IMR-90 (cell line): ENCODE data around the gene ADARB2. TPM values are rescaled to one million over a fixed set of nuclear protein-coding genes. Genes with fewer than 3 reads are reported as not detected.

ENCODE experiments used
- ATAC-seq: fragments of 200-7000 bp; cut with Tn5 transposase; 2 replicates; pipeline ENCODE4 v1.9.1; 2020; ENCODE audit warnings: low read depth, mild to moderate bottlenecking, moderate library complexity
- BruUV-seq: library from RNA; stranded (reverse); fragments of 400-500 nt; replicated peaks from 2 replicates; lab custom pipeline; 2021; lab: Mats Ljungman, UMichigan
- CTCF ChIA-PET: fragments of 300-600 bp; formaldehyde crosslinking; extraction: SDS; loops from one replicate; lab custom pipeline; 2021; ENCODE audit warnings: antibody characterized with exemption; lab: Yijun Ruan, JAX
- POLR2A ChIA-PET: fragments of 300-600 bp; sonication (Branson Sonifier 250); formaldehyde crosslinking; loops from one replicate; lab custom pipeline; 2022; ENCODE audit warnings: antibody characterized with exemption; ENCODE audit not compliant: unreplicated experiment; lab: Charles Lee
- DNase-seq: peaks from one replicate; pipeline ENCODE4 v3.0.0; 2013
- H2AFZ ChIP-seq: replicated peaks from 2 replicates; pipeline ENCODE3; 2013; ENCODE audit warnings: low read length, mild to moderate bottlenecking; ENCODE audit not compliant: poor library complexity
- H2AK5ac ChIP-seq: 2 replicates; pipeline ENCODE4 v1.6.1; 2013; ENCODE audit warnings: low read depth, low read length, inconsistent platforms
- H2AK9ac ChIP-seq: replicated peaks from 2 replicates; pipeline ENCODE3; 2013; ENCODE audit warnings: mild to moderate bottlenecking, low read depth, low read length, moderate library complexity; ENCODE audit not compliant: poor library complexity
- H2BK120ac ChIP-seq: 2 replicates; pipeline ENCODE4 v1.6.1; 2013; ENCODE audit warnings: low read depth, low read length, inconsistent platforms
- H2BK15ac ChIP-seq: 3 replicates; pipeline ENCODE4 v1.6.1; 2013; ENCODE audit warnings: low read depth, low read length, inconsistent platforms
- H2BK20ac ChIP-seq: 2 replicates; pipeline ENCODE4 v1.6.1; 2013; ENCODE audit warnings: low read depth, mild to moderate bottlenecking, inconsistent platforms, low read length, moderate library complexity
- H2BK5ac ChIP-seq: 2 replicates; pipeline ENCODE4 v1.6.1; 2013; ENCODE audit warnings: mild to moderate bottlenecking, low read depth, low read length, inconsistent platforms; ENCODE audit not compliant: poor library complexity, severe bottlenecking
- H3K14ac ChIP-seq: replicated peaks from 2 replicates; pipeline ENCODE4 v1.6.1; 2013; ENCODE audit warnings: low read depth, low read length, inconsistent platforms
- H3K18ac ChIP-seq: 2 replicates; pipeline ENCODE4 v1.6.1; 2013; ENCODE audit warnings: low read depth, low read length, control low read depth
- H3K23ac ChIP-seq: 2 replicates; pipeline ENCODE4 v1.6.1; 2013; ENCODE audit warnings: low read depth, low read length, inconsistent platforms
- H3K27ac ChIP-seq: 2 replicates; pipeline ENCODE4 v1.5.1; 2013; ENCODE audit warnings: mild to moderate bottlenecking, control low read depth, low read length; ENCODE audit not compliant: insufficient read depth
- H3K27me3 ChIP-seq: 2 replicates; pipeline ENCODE4 v1.6.1; 2013; ENCODE audit warnings: low read length; ENCODE audit not compliant: control insufficient read depth, insufficient read depth
- H3K36me3 ChIP-seq: 2 replicates; pipeline ENCODE4 v1.6.1; 2013; ENCODE audit warnings: low read length, mixed read lengths; ENCODE audit not compliant: control insufficient read depth, insufficient read depth
- H3K4ac ChIP-seq: 2 replicates; pipeline ENCODE4 v1.6.1; 2013; ENCODE audit warnings: low read depth, low read length, inconsistent platforms
- H3K4me1 ChIP-seq: 2 replicates; pipeline ENCODE4 v1.6.1; 2013; ENCODE audit warnings: low read length, mixed read lengths; ENCODE audit not compliant: control insufficient read depth, insufficient read depth
- H3K4me2 ChIP-seq: 2 replicates; pipeline ENCODE4 v1.6.1; 2013; ENCODE audit warnings: low read depth, mild to moderate bottlenecking, control low read depth, low read length, moderate library complexity
- H3K4me3 ChIP-seq: 2 replicates; pipeline ENCODE4 v1.5.1; 2013; ENCODE audit warnings: low read depth, mild to moderate bottlenecking, control low read depth, low read length, moderate library complexity; ENCODE audit not compliant: insufficient read depth
- H3K56ac ChIP-seq: 2 replicates; pipeline ENCODE4 v1.6.1; 2013; ENCODE audit warnings: low read length, inconsistent platforms; ENCODE audit not compliant: insufficient read depth; ENCODE audit errors: extremely low read depth
- H3K79me1 ChIP-seq, 2 experiments: 2 replicates each; pipeline ENCODE4 v1.6.1; 2013; ENCODE audit warnings: low read length in 2 of 2, inconsistent platforms in 1 of 2, low read depth in 1 of 2
- H3K9ac ChIP-seq: 2 replicates; pipeline ENCODE4 v1.6.1; 2013; ENCODE audit warnings: low read depth, low read length, control low read depth
- H3K9me1 ChIP-seq: 2 replicates; pipeline ENCODE4 v1.6.1; 2013; ENCODE audit warnings: low read length, inconsistent platforms; ENCODE audit not compliant: insufficient read depth
- H3K9me3 ChIP-seq: 2 replicates; pipeline ENCODE4 v1.6.1; 2013; ENCODE audit warnings: low read length; ENCODE audit not compliant: control insufficient read depth, insufficient read depth
- H4K20me1 ChIP-seq: 2 replicates; pipeline ENCODE4 v1.6.1; 2013; ENCODE audit warnings: low read length, inconsistent platforms; ENCODE audit not compliant: insufficient read depth
- H4K5ac ChIP-seq: 2 replicates; pipeline ENCODE4 v1.6.1; 2013; ENCODE audit warnings: mild to moderate bottlenecking, low read depth, low read length, control low read depth
- H4K8ac ChIP-seq, 2 experiments: 2 replicates each; pipeline ENCODE4 v1.6.1; 2013; ENCODE audit warnings: low read depth in 2 of 2, low read length in 2 of 2, control low read depth in 1 of 2, inconsistent platforms in 1 of 2
- H4K91ac ChIP-seq: 2 replicates; pipeline ENCODE4 v1.6.1; 2013; ENCODE audit warnings: low read depth, low read length, inconsistent platforms; ENCODE audit not compliant: insufficient read depth
- BHLHE40 ChIP-seq: fragments of 150-350 bp; IDR thresholded peaks from 2 replicates; pipeline ENCODE4 v1.6.1; 2016; ENCODE audit warnings: mild to moderate bottlenecking, low read depth, low read length
- CEBPB ChIP-seq: IDR thresholded peaks from 2 replicates; pipeline ENCODE4 v1.6.1; 2012; ENCODE audit warnings: low read depth, low read length, improper control_type of control experiment
- CHD1 ChIP-seq: IDR thresholded peaks from 2 replicates; pipeline ENCODE4 v1.6.1; 2012; ENCODE audit warnings: low read depth, low read length, improper control_type of control experiment
- FOS ChIP-seq: fragments of 150-350 bp; IDR thresholded peaks from 2 replicates; pipeline ENCODE4 v1.6.1; 2016; ENCODE audit warnings: low read depth, low read length
- MAFK ChIP-seq: IDR thresholded peaks from 2 replicates; pipeline ENCODE4 v1.6.1; 2012; ENCODE audit warnings: low read depth, low read length, improper control_type of control experiment
- MAZ ChIP-seq: IDR thresholded peaks from 2 replicates; pipeline ENCODE4 v1.6.1; 2012; ENCODE audit warnings: low read depth, mild to moderate bottlenecking, low read length, improper control_type of control experiment, moderate library complexity, borderline replicate concordance
- MXI1 ChIP-seq: IDR thresholded peaks from 2 replicates; pipeline ENCODE4 v1.6.1; 2012; ENCODE audit warnings: low read depth, mild to moderate bottlenecking, low read length, moderate library complexity, borderline replicate concordance
- POLR2A ChIP-seq: IDR thresholded peaks from 2 replicates; pipeline ENCODE4 v1.6.1; 2012; ENCODE audit warnings: mild to moderate bottlenecking, low read depth, low read length
- RFX5 ChIP-seq: IDR thresholded peaks from 2 replicates; pipeline ENCODE4 v1.8.0; 2012; ENCODE audit warnings: low read depth, mild to moderate bottlenecking, low read length, moderate library complexity
- SMC3 ChIP-seq: fragments of 150-350 bp; IDR thresholded peaks from 2 replicates; pipeline ENCODE4 v1.6.1; 2016; ENCODE audit warnings: low read depth, mild to moderate bottlenecking, antibody characterized with exemption, low read length, moderate library complexity
- WGBS, 2 experiments: methylation state at CpG; one replicate each; pipeline versions ENCODE4 v1.1.5 to v1.1.7; 2013; ENCODE audit warnings: missing lambda C conversion rate in 2 of 2; ENCODE audit not compliant: insufficient read length in 1 of 2; ENCODE audit errors: extremely low coverage in 2 of 2; 5-methylcytosine and 5-hydroxymethylcytosine counted together
- dilution Hi-C: fragments of 300-500 bp; cut with HindIII; formaldehyde crosslinking; loops from one replicate; pipeline ENCODE4 v1.14.3; 2018; ENCODE audit warnings: low sequenced_read_pairs; ENCODE audit not compliant: unreplicated experiment
- in situ Hi-C: fragments of 300-500 bp; cut with MboI; formaldehyde crosslinking; loops from 3 replicates; pipeline ENCODE4 v1.14.3; 2019; ENCODE audit warnings: low sequenced_read_pairs, inconsistent platforms, mixed read lengths
- intact Hi-C: fragments of 100-400 bp; cut with micrococcal nuclease; formaldehyde crosslinking; loops from 2 replicates; pipeline ENCODE4 v1.10.0; 2022
- polyA plus RNA-seq, 3 experiments: library from polyadenylated mRNA; depleted of rRNA; stranded (reverse); fragments of >200 nt; gene quantifications; 2 replicates each; pipeline ENCODE4 v1.2.3, GENCODE V29; 2012; ENCODE audit warnings: low replicate concordance in 1 of 3
- total RNA-seq: library from RNA; depleted of rRNA; stranded (reverse); fragments of >200 nt; gene quantifications from 2 replicates; pipeline ENCODE4 v1.2.3, GENCODE V29; 2012
- TF ChIP-seq, protein P1 (sequence below): fragments of 150-350 bp; IDR thresholded peaks from 2 replicates; pipeline ENCODE4 v1.6.1; 2016; ENCODE audit warnings: low read depth, mild to moderate bottlenecking, low read length, moderate library complexity, borderline replicate concordance
- TF ChIP-seq, protein P2 (sequence below): conservative IDR thresholded peaks from 2 replicates; pipeline ENCODE4 v1.5.1; 2012; ENCODE audit warnings: mild to moderate bottlenecking, low read depth, low read length, improper control_type of control experiment

ADARB2 gene
- total and polyA plus RNA-seq, 2 of the 4 experiments (the other 2 are of a cell fraction), result not detected

DNA sequence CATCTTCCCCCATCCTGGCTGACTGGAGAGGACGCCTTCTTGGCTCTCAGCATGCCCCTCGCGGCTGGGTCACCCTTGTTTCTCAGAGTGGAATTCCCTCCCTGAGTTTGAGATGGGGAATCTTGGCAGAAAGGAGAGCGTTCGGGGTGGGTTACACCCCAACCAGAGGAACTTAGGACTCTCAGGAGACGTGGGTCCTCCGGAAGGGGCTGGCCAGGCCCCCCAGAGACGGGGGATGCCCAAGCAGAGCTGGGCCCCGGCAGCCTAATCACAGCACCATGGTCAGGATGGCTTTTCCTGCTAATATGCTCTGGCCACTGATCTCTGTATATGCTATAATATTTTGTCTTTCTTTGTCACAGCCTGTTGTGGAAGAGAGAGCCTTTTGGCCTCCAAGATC is 466.8 kb downstream of the ADARB2 start:
- Histone ChIP-seq H4K20me1 (no peaks in the 10 kb centered on the region), H3K27me3 (no peaks in the 10 kb centered on the region), H3K4me3 (no peak overlapping the region), H3K9me1 (no peaks in the 10 kb centered on the region), H3K56ac (no peak overlapping the region), H3K79me1 (no peaks in the 10 kb centered on the region), H3K4me2 (no peak overlapping the region), H2BK15ac (no peak overlapping the region), H4K8ac (no peak overlapping the region), H2BK5ac (no peak overlapping the region), H2BK20ac (no peak overlapping the region), H3K14ac (no peak overlapping the region), H3K9ac (no peak overlapping the region), H2BK120ac (no peak overlapping the region), H4K91ac (no peak overlapping the region), H3K4me1 (no peaks in the 10 kb centered on the region), H3K36me3 (no peaks in the 10 kb centered on the region), H2AK9ac (no peak overlapping the region), H3K4ac (no peak overlapping the region), H4K5ac (no peak overlapping the region), H3K18ac (no peak overlapping the region), H3K23ac (no peak overlapping the region), H3K27ac (no peak overlapping the region), H2AK5ac (no peak overlapping the region), H2AFZ (no peak overlapping the region), H3K9me3 (peaks cover 47% of the 10 kb centered on the region)
- intact Hi-C loops (no loop called here), in situ Hi-C loops (no loop called here), dilution Hi-C loops (no loop called here)
- DNase-seq (no peak), ATAC-seq (no peak)
- ChIA-PET POLR2A (no interaction called here), CTCF (no interaction called here)
- 64% methylated on average over 4 of the region's 9 CpGs; no CpG with 5 or more reads in 1 of the 2 experiments for whole genome bisulfite sequencing, 2 experiments
- no peak for TF ChIP-seq CEBPB
- no peak for TF ChIP-seq POLR2A
- TF ChIP-seq, protein P1, sequence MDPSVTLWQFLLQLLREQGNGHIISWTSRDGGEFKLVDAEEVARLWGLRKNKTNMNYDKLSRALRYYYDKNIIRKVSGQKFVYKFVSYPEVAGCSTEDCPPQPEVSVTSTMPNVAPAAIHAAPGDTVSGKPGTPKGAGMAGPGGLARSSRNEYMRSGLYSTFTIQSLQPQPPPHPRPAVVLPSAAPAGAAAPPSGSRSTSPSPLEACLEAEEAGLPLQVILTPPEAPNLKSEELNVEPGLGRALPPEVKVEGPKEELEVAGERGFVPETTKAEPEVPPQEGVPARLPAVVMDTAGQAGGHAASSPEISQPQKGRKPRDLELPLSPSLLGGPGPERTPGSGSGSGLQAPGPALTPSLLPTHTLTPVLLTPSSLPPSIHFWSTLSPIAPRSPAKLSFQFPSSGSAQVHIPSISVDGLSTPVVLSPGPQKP, result no peak
- TF ChIP-seq FOS, result no peak
- no peak for TF ChIP-seq MAFK
- no peak for TF ChIP-seq MAZ
- no peak for TF ChIP-seq BHLHE40
- no peak for TF ChIP-seq SMC3
- no peak for TF ChIP-seq CHD1
- TF ChIP-seq, protein P2, sequence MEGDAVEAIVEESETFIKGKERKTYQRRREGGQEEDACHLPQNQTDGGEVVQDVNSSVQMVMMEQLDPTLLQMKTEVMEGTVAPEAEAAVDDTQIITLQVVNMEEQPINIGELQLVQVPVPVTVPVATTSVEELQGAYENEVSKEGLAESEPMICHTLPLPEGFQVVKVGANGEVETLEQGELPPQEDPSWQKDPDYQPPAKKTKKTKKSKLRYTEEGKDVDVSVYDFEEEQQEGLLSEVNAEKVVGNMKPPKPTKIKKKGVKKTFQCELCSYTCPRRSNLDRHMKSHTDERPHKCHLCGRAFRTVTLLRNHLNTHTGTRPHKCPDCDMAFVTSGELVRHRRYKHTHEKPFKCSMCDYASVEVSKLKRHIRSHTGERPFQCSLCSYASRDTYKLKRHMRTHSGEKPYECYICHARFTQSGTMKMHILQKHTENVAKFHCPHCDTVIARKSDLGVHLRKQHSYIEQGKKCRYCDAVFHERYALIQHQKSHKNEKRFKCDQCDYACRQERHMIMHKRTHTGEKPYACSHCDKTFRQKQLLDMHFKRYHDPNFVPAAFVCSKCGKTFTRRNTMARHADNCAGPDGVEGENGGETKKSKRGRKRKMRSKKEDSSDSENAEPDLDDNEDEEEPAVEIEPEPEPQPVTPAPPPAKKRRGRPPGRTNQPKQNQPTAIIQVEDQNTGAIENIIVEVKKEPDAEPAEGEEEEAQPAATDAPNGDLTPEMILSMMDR, result no peak
- no peak for TF ChIP-seq RFX5
- TF ChIP-seq MXI1, result no peak
- no TSS peak for BruUV-seq
